ACC112 (cell line): ENCODE results near the gene GDAP2.
A peak's percentile ranks its signal among the peaks of the same experiment; 100 is the strongest.

ENCODE experiments used
- H2AFZ ChIP-seq: fragments of 200-600 bp; sonication (generic); one replicate; pipeline ENCODE4 v1.6.0; 2017; ENCODE audit warnings: antibody characterized with exemption, low read length; ENCODE audit not compliant: unreplicated experiment
- H3K27ac ChIP-seq: fragments of 200-600 bp; sonication (generic); 2 replicates; pipeline ENCODE4 v1.5.1; 2014; ENCODE audit warnings: low read depth, mild to moderate bottlenecking, antibody characterized with exemption, low read length, moderate library complexity
- H3K27me3 ChIP-seq: fragments of 200-600 bp; sonication (generic); 2 replicates; pipeline ENCODE4 v1.6.1; 2014; ENCODE audit warnings: mild to moderate bottlenecking, antibody characterized with exemption, low read length, moderate library complexity, mixed read lengths; ENCODE audit not compliant: insufficient read depth
- H3K36me3 ChIP-seq: fragments of 200-600 bp; sonication (generic); 2 replicates; pipeline ENCODE4 v1.6.1; 2016; ENCODE audit warnings: mild to moderate bottlenecking, antibody characterized with exemption, low read length, moderate library complexity, mixed read lengths; ENCODE audit not compliant: insufficient read depth
- H3K4me1 ChIP-seq: fragments of 200-600 bp; sonication (generic); one replicate; pipeline ENCODE4 v1.6.1; 2016; ENCODE audit warnings: low read length, mixed read lengths; ENCODE audit not compliant: insufficient read depth, unreplicated experiment, control insufficient read depth
- H3K4me3 ChIP-seq: fragments of 200-600 bp; sonication (generic); 2 replicates; pipeline ENCODE4 v1.5.1; 2014; ENCODE audit warnings: mild to moderate bottlenecking, low read depth, low read length
- H3K79me2 ChIP-seq: fragments of 200-600 bp; sonication (generic); one replicate; pipeline ENCODE4 v1.6.0; 2016; ENCODE audit warnings: low read length; ENCODE audit not compliant: control insufficient read depth, unreplicated experiment, insufficient read depth

GDAP2 gene, protein sequence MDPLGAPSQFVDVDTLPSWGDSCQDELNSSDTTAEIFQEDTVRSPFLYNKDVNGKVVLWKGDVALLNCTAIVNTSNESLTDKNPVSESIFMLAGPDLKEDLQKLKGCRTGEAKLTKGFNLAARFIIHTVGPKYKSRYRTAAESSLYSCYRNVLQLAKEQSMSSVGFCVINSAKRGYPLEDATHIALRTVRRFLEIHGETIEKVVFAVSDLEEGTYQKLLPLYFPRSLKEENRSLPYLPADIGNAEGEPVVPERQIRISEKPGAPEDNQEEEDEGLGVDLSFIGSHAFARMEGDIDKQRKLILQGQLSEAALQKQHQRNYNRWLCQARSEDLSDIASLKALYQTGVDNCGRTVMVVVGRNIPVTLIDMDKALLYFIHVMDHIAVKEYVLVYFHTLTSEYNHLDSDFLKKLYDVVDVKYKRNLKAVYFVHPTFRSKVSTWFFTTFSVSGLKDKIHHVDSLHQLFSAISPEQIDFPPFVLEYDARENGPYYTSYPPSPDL

DNA sequence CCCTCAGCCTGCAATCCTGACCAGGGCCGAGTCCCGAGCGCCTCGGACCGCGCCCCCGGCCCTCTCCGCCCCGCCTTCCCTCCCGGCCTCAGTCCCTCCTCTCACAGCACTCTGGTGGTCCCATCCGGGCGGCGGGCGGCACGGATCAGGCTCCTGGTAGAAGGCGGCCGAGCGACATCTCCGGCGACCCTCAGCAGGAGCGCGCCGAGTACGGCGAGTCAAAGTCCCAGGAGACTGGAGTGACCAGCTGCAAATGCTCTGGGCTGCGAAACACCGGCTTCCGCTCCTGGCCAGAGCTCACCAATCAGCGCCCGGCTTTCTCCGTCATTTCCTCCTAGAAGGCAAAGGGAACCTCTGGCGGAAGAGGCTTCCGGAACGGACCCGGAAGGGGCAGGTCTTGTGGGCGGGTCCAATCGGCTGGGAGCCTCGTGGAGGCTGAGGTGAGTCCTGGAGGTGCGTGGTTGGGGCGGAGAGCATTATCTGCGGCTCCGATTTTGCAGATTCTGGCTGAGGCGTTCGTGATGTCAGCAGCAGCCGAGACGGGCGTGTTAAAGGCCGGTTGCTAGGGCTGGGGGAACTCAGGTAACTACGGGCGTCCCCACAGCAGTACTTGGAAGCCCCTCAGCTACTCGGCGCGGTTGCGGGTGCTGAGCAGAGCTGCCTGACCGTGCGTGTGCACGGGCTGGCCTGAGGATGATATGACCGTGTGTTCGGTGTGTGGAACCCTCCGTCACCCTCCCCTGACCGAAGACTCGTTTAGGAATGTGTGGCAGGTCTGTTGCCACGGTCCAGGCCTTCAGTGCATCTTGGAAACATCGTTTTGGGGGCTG is at the start of gene GDAP2, which contains the start of gene WDR3:
GDAP2 (minus strand) TSS at position 279 of the 830 bp plus-strand sequence. CDS start 9,264 bp downstream, outside the sequence.
WDR3 (plus strand) TSS at position 397 of the 830 bp plus-strand sequence. CDS start 3,581 bp downstream, outside the sequence.
- Histone ChIP-seq H3K79me2 (peaks cover 76% of the 10 kb centered on the region), H3K27ac (no peak within 1 kb of the TSS; the same call in 1 of the 2 replicates), H3K36me3 (no peaks in the 10 kb centered on the region; the same call in 1 of the 2 replicates), H2AFZ (peak within 1 kb of the TSS; percentile 90), H3K27me3 (no peaks in the 10 kb centered on the region), H3K4me1 (peaks cover 16% of the 10 kb centered on the region), H3K4me3 (peak within 1 kb of the TSS; percentile 81)

DNA sequence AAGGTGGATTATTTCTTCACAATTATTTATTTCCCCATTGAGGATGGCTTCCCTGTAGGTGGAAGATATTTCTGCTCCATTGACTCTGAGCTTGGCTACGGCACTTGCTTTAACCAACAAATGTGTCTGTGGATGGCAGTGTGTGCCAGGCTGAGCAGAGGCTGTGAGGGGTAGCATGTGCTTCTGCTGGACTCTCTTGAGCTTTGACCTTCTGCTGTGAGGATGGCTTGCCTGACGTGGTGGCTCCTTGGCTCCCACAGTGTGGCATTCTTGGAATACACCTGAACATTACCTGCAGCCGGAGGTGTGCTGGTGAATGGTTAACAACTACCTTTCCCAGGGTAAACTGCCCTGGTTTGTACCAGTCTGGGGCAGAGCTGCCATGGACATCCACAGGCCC is 47.0 kb upstream of the GDAP2 start:
- no peak overlapping the region for H2AFZ ChIP-seq
- peaks cover 54% of the 10 kb centered on the region for H3K27me3 ChIP-seq
- no peaks in the 10 kb centered on the region for H3K4me1 ChIP-seq
- no peaks in the 10 kb centered on the region for H3K36me3 ChIP-seq
- no peak overlapping the region for H3K27ac ChIP-seq
- no peaks in the 10 kb centered on the region for H3K79me2 ChIP-seq
- H3K4me3 ChIP-seq: no peak overlapping the region

- no peaks in the 10 kb centered on the region for H3K4me1 ChIP-seq
- no peak overlapping the region for H2AFZ ChIP-seq
Observed at GRCh38 chr1:117971777-117972176, 42.4 kb upstream of the GDAP2 start.

GRCh38 chr1:117970252-117970651 is 40.8 kb upstream of the GDAP2 start:
- Histone ChIP-seq H3K36me3 (no peaks in the 10 kb centered on the region), H3K27ac (no peak overlapping the region), H3K79me2 (no peaks in the 10 kb centered on the region), H3K27me3 (peaks cover 22% of the 10 kb centered on the region; the same call in 1 of the 2 replicates), H3K4me3 (no peak overlapping the region), H3K4me1 (no peaks in the 10 kb centered on the region), H2AFZ (no peak overlapping the region)

More at GRCh38 chr1:117971777-117972176, 42.4 kb upstream of the GDAP2 start:
- Histone ChIP-seq H3K27me3 (peaks cover 22% of the 10 kb centered on the region; the same call in 1 of the 2 replicates), H3K4me3 (no peak overlapping the region), H3K27ac (no peak overlapping the region), H3K79me2 (no peaks in the 10 kb centered on the region), H3K36me3 (no peaks in the 10 kb centered on the region)

GRCh38 chr1:117967881-117968280 is 38.5 kb upstream of the GDAP2 start:
- H3K36me3 ChIP-seq: no peaks in the 10 kb centered on the region
- no peak overlapping the region for H3K27ac ChIP-seq
- no peak overlapping the region for H3K4me3 ChIP-seq

GRCh38 chr1:117967477-117967876 is 38.1 kb upstream of the GDAP2 start:
- H3K27me3 ChIP-seq: peaks cover 8% of the 10 kb centered on the region; the same call in 1 of the 2 replicates
- no peak overlapping the region for H3K4me3 ChIP-seq
- H3K36me3 ChIP-seq: no peaks in the 10 kb centered on the region
- no peaks in the 10 kb centered on the region for H3K79me2 ChIP-seq
- no peak overlapping the region for H2AFZ ChIP-seq
- no peak overlapping the region for H3K27ac ChIP-seq
- H3K4me1 ChIP-seq: no peaks in the 10 kb centered on the region

More at GRCh38 chr1:117967881-117968280, 38.5 kb upstream of the GDAP2 start:
- H3K4me1 ChIP-seq: no peaks in the 10 kb centered on the region
- H3K27me3 ChIP-seq: peaks cover 8% of the 10 kb centered on the region; the same call in 1 of the 2 replicates
- H3K79me2 ChIP-seq: no peaks in the 10 kb centered on the region
- no peak overlapping the region for H2AFZ ChIP-seq

DNA sequence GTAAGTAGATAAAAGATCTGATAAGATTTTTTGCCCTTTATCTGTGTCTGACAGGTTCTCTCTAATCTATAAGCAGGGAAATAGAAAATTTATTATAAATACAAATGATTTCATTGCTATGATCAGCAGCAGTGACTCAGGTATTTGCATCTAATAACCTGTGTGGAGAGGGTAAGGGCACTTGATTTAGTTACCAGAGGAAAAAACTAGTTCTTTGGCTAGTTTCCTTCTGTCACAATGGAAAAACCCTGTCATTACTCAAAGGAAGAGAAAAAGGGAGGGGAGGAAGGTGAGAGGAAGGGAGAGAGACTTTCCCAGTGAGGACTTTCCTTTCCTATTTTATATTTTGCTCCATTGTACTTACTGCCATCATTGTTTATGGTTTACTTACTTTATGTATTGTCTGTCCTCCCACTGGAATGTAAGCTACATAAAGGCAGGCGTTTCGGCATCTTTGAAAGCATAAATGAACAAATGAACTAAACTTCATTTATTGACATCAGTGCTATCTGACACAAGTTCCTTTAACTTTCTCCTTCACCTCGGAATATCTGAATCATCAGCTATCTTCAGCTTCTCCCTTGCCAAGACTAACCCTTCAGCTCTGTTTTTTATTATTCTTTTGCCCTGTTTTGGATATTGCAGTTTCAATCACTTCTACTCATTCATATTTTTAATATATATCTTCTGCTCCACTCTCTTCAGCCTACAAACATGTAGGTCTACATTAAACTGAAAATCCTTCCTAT is 35.0 kb upstream of the GDAP2 start:
- H3K4me1 ChIP-seq: no peaks in the 10 kb centered on the region
- H3K4me3 ChIP-seq: no peak overlapping the region
- peak overlapping the region; percentile 22; the same call in 1 of the 2 replicates for H3K27ac ChIP-seq
- no peaks in the 10 kb centered on the region for H3K27me3 ChIP-seq
- H2AFZ ChIP-seq: no peak overlapping the region
- no peaks in the 10 kb centered on the region for H3K79me2 ChIP-seq
- peaks cover 7% of the 10 kb centered on the region for H3K36me3 ChIP-seq

DNA sequence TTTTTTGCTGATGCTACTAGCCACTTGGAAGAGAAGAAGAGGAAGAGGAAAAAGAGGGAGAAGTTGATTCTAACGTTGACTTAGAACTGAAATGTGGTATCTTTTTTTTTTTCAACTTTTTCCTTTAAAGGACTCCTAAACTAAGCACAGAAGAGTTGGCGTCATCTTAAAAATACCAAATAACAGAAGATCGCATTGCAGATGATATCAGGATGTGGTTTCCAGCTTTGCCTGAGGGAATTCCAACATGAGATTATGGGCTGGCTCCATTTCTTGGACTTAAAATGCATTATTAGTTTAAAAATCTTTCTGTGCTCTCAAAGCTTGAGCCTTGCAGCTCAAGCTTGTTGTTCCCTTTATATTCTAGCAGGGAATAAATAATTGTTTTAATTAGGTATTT is 29.9 kb upstream of the GDAP2 start:
- Histone ChIP-seq H3K27ac (no peak overlapping the region), H3K4me1 (no peaks in the 10 kb centered on the region), H2AFZ (no peak overlapping the region), H3K79me2 (no peaks in the 10 kb centered on the region), H3K27me3 (no peaks in the 10 kb centered on the region), H3K4me3 (no peak overlapping the region), H3K36me3 (peaks cover 34% of the 10 kb centered on the region)

GRCh38 chr1:117952386-117952785 is 23.0 kb upstream of the GDAP2 start:
- Histone ChIP-seq H3K79me2 (no peaks in the 10 kb centered on the region), H3K36me3 (peaks cover 49% of the 10 kb centered on the region), H3K4me3 (no peak overlapping the region), H3K27me3 (no peaks in the 10 kb centered on the region), H2AFZ (no peak overlapping the region), H3K4me1 (no peaks in the 10 kb centered on the region), H3K27ac (no peak overlapping the region)

GRCh38 chr1:117942293-117942692 is 12.9 kb upstream of the GDAP2 start:
- Histone ChIP-seq H3K27ac (no peak overlapping the region), H3K27me3 (no peaks in the 10 kb centered on the region), H3K79me2 (no peaks in the 10 kb centered on the region), H2AFZ (no peak overlapping the region), H3K36me3 (peaks cover 42% of the 10 kb centered on the region), H3K4me1 (no peaks in the 10 kb centered on the region), H3K4me3 (no peak overlapping the region)
